Neuronal stem cell (in vitro differentiated cells): ENCODE data around the gene PLEKHA6.

Experiments
- DNase-seq: peaks from one replicate; pipeline ENCODE4 v3.0.0-alpha.2; 2013; ENCODE audit warnings: low spot score
- H2AFZ ChIP-seq: one replicate; pipeline ENCODE4 v1.6.1; 2013; ENCODE audit warnings: mild to moderate bottlenecking, low read length, inconsistent platforms
- H2AK5ac ChIP-seq: 2 replicates; pipeline ENCODE4 v1.6.1; 2013; ENCODE audit warnings: low read depth, mild to moderate bottlenecking, inconsistent platforms, low read length, moderate library complexity, mixed read lengths
- H2BK120ac ChIP-seq: 2 replicates; pipeline ENCODE4 v1.6.1; 2013; ENCODE audit warnings: low read depth, mild to moderate bottlenecking, inconsistent platforms, low read length, moderate library complexity, mixed read lengths
- H2BK12ac ChIP-seq: one replicate; pipeline ENCODE4 v1.6.1; 2013; ENCODE audit warnings: low read length, inconsistent platforms
- H2BK15ac ChIP-seq: 2 replicates; pipeline ENCODE4 v1.6.1; 2013; ENCODE audit warnings: mild to moderate bottlenecking, low read length, inconsistent platforms, mixed read lengths
- H2BK5ac ChIP-seq: one replicate; pipeline ENCODE4 v1.6.1; 2013; ENCODE audit warnings: inconsistent platforms, mild to moderate bottlenecking, low read length, moderate library complexity
- H3K14ac ChIP-seq: one replicate; pipeline ENCODE4 v1.6.1; 2013; ENCODE audit warnings: low read length, inconsistent platforms
- H3K18ac ChIP-seq: 2 replicates; pipeline ENCODE4 v1.6.1; 2013; ENCODE audit warnings: low read length, inconsistent platforms
- H3K23ac ChIP-seq: 2 replicates; pipeline ENCODE4 v1.6.1; 2013; ENCODE audit warnings: low read depth, mild to moderate bottlenecking, mixed read lengths, low read length, inconsistent platforms; ENCODE audit not compliant: poor library complexity
- H3K27ac ChIP-seq: replicated peaks from 3 replicates; pipeline ENCODE4 v1.5.1; 2013; ENCODE audit warnings: low read length, inconsistent platforms
- H3K27me3 ChIP-seq, 3 experiments: 2 replicates each; pipeline ENCODE4 v1.6.1; 2013; ENCODE audit warnings: low read length in 3 of 3, mild to moderate bottlenecking in 2 of 3, inconsistent platforms in 1 of 3, low read depth in 1 of 3, mixed read lengths in 1 of 3, moderate library complexity in 1 of 3; ENCODE audit not compliant: control insufficient read depth in 3 of 3, insufficient read depth in 3 of 3
- H3K36me3 ChIP-seq, 2 donors: replicated peaks in 1 of 2; 2 replicates each; pipeline ENCODE4 v1.6.1; 2013; ENCODE audit warnings: low read length in 2 of 2; ENCODE audit not compliant: control insufficient read depth in 2 of 2, insufficient read depth in 2 of 2
- H3K4ac ChIP-seq: 2 replicates; pipeline ENCODE4 v1.6.1; 2013; ENCODE audit warnings: inconsistent platforms, mild to moderate bottlenecking, low read length, moderate library complexity
- H3K4me1 ChIP-seq, 2 donors: 1 replicate in 1 of 2; 2 replicates in 1 of 2; pipeline ENCODE4 v1.6.1; 2013; ENCODE audit warnings: low read length in 2 of 2, low read depth in 1 of 2; ENCODE audit not compliant: control insufficient read depth in 2 of 2, insufficient read depth in 1 of 2
- H3K4me2 ChIP-seq: one replicate; pipeline ENCODE4 v1.6.1; 2013; ENCODE audit warnings: mild to moderate bottlenecking, low read length, inconsistent platforms; ENCODE audit not compliant: insufficient read depth, poor library complexity, severe bottlenecking
- H3K4me3 ChIP-seq, 2 donors: 2 replicates each; pipeline ENCODE4 v1.5.1; 2013; ENCODE audit warnings: low read length in 2 of 2, mild to moderate bottlenecking in 2 of 2, inconsistent platforms in 1 of 2, moderate library complexity in 1 of 2
- H3K79me1 ChIP-seq: one replicate; pipeline ENCODE4 v1.6.1; 2013; ENCODE audit warnings: low read depth, mild to moderate bottlenecking, inconsistent platforms, low read length, moderate library complexity
- H3K9ac ChIP-seq: one replicate; pipeline ENCODE4 v1.6.1; 2013; ENCODE audit warnings: mild to moderate bottlenecking, low read depth, low read length, inconsistent platforms; ENCODE audit not compliant: poor library complexity
- H3K9me3 ChIP-seq, 2 donors: replicated peaks in 1 of 2; 2 replicates each; pipeline versions ENCODE3 to v1.6.1; 2013; ENCODE audit warnings: low read length in 2 of 2, mild to moderate bottlenecking in 2 of 2, inconsistent platforms in 1 of 2, low read depth in 1 of 2, mixed read lengths in 1 of 2, moderate library complexity in 1 of 2; ENCODE audit not compliant: control insufficient read depth in 2 of 2, insufficient read depth in 1 of 2
- H4K8ac ChIP-seq: one replicate; pipeline ENCODE4 v1.6.1; 2013; ENCODE audit warnings: low read depth, mild to moderate bottlenecking, inconsistent platforms, low read length, moderate library complexity
- H4K91ac ChIP-seq: one replicate; pipeline ENCODE4 v1.6.1; 2013; ENCODE audit warnings: low read length, low read depth, mild to moderate bottlenecking, inconsistent platforms; ENCODE audit not compliant: poor library complexity
- WGBS, 2 donors: extraction: QIAGEN DNeasy Blood & Tissue Kit; methylation state at CpG; one replicate each; pipeline ENCODE4 v1.1.7; 2013; ENCODE audit warnings: missing lambda C conversion rate in 2 of 2, mixed read lengths in 1 of 2; ENCODE audit not compliant: insufficient read length in 2 of 2, insufficient replicate concordance in 1 of 2; ENCODE audit errors: extremely low coverage in 2 of 2; 5-methylcytosine and 5-hydroxymethylcytosine counted together

Gene PLEKHA6

GRCh38 chr1:204408074-204408507 is 48.4 kb upstream of the PLEKHA6 start:
- no peak for DNase-seq
- peak overlapping the region; percentile 10 to 98 for H3K4me3 ChIP-seq
- H3K4me2 ChIP-seq = peak overlapping the region; percentile 43
- H3K23ac ChIP-seq = no peak overlapping the region
- H3K27ac ChIP-seq = no peak overlapping the region
- H3K36me3 ChIP-seq = peaks cover 5 to 74% of the 10 kb centered on the region in 2 donors
- no peak overlapping the region for H2AFZ ChIP-seq
- WGBS, 2 donors = no CpG with 5 or more reads among the region's 2 CpGs
- H2BK120ac ChIP-seq = no peak overlapping the region
- no peak overlapping the region for H2BK12ac ChIP-seq
- no peak overlapping the region for H3K9ac ChIP-seq
- H3K14ac ChIP-seq = no peak overlapping the region
- H4K8ac ChIP-seq = no peak overlapping the region
- no peaks in the 10 kb centered on the region for H3K9me3 ChIP-seq
- no peak overlapping the region for H2BK15ac ChIP-seq
- no peaks in the 10 kb centered on the region for H3K79me1 ChIP-seq
- H3K18ac ChIP-seq = no peak overlapping the region
- no peak overlapping the region for H2AK5ac ChIP-seq
- H4K91ac ChIP-seq = no peak overlapping the region
- H2BK5ac ChIP-seq = no peak overlapping the region
- no peaks in the 10 kb centered on the region for H3K27me3 ChIP-seq
- no peaks in the 10 kb centered on the region for H3K4me1 ChIP-seq
- no peak overlapping the region for H3K4ac ChIP-seq

GRCh38 chr1:204407295-204407971 is 47.7 kb upstream of the PLEKHA6 start:
- no peak for DNase-seq
- no CpG with 5 or more reads among the region's 3 CpGs for WGBS, 2 donors
- H3K79me1 ChIP-seq = no peaks in the 10 kb centered on the region
- no peaks in the 10 kb centered on the region for H3K9me3 ChIP-seq
- no peak overlapping the region for H4K8ac ChIP-seq
- no peak overlapping the region for H2BK120ac ChIP-seq
- no peak overlapping the region for H2BK5ac ChIP-seq
- no peak overlapping the region for H3K18ac ChIP-seq
- no peak overlapping the region for H3K23ac ChIP-seq
- no peak overlapping the region for H2AK5ac ChIP-seq
- no peak overlapping the region for H3K9ac ChIP-seq
- H2AFZ ChIP-seq = no peak overlapping the region
- peak overlapping the region; percentile 10 to 98 for H3K4me3 ChIP-seq
- H2BK15ac ChIP-seq = no peak overlapping the region
- no peak overlapping the region for H3K4me2 ChIP-seq
- no peak overlapping the region for H3K27ac ChIP-seq
- H3K14ac ChIP-seq = no peak overlapping the region
- peaks cover 5 to 80% of the 10 kb centered on the region in 2 donors for H3K36me3 ChIP-seq
- H3K27me3 ChIP-seq = no peaks in the 10 kb centered on the region
- no peak overlapping the region for H3K4ac ChIP-seq
- no peaks in the 10 kb centered on the region for H3K4me1 ChIP-seq
- H2BK12ac ChIP-seq = no peak overlapping the region
- no peak overlapping the region for H4K91ac ChIP-seq

- Histone ChIP-seq H3K79me1 (no peaks in the 10 kb centered on the region), H2BK5ac (no peak overlapping the region), H3K4ac (no peak overlapping the region), H2BK120ac (no peak overlapping the region), H3K18ac (no peak overlapping the region), H2BK15ac (no peak overlapping the region), H3K4me3 (peak overlapping the region in 1 of 2 donors; percentile 98), H3K27ac (no peak overlapping the region), H3K27me3 (no peaks in the 10 kb centered on the region), H2AK5ac (no peak overlapping the region), H3K4me2 (no peak overlapping the region), H4K91ac (no peak overlapping the region), H3K36me3 (peaks cover 5 to 87% of the 10 kb centered on the region in 2 donors), H3K9ac (no peak overlapping the region), H3K23ac (no peak overlapping the region), H3K14ac (no peak overlapping the region), H4K8ac (no peak overlapping the region), H3K4me1 (no peaks in the 10 kb centered on the region), H3K9me3 (no peaks in the 10 kb centered on the region), H2AFZ (no peak overlapping the region), H2BK12ac (no peak overlapping the region)
- DNase-seq = no peak
- no CpG with 5 or more reads among the region's 4 CpGs for WGBS, 2 donors
Observed at GRCh38 chr1:204406621-204407020, 46.9 kb upstream of the PLEKHA6 start.

- Histone ChIP-seq H3K79me1 (no peaks in the 10 kb centered on the region), H3K27ac (no peak overlapping the region), H4K91ac (no peak overlapping the region), H2BK5ac (no peak overlapping the region), H3K18ac (no peak overlapping the region), H2AK5ac (no peak overlapping the region), H3K27me3 (no peaks in the 10 kb centered on the region), H3K4me1 (no peaks in the 10 kb centered on the region), H3K23ac (no peak overlapping the region), H3K4me2 (no peak overlapping the region), H2AFZ (no peak overlapping the region), H3K9ac (no peak overlapping the region), H2BK120ac (no peak overlapping the region), H3K4ac (no peak overlapping the region), H3K9me3 (no peaks in the 10 kb centered on the region), H4K8ac (no peak overlapping the region), H3K14ac (no peak overlapping the region), H3K36me3 (peaks cover 6 to 93% of the 10 kb centered on the region in 2 donors), H3K4me3 (no peak overlapping the region), H2BK12ac (no peak overlapping the region), H2BK15ac (no peak overlapping the region)
- no peak for DNase-seq
- WGBS, 2 donors = no CpG with 5 or more reads among the region's 2 CpGs
Observed at GRCh38 chr1:204405988-204406387, 46.3 kb upstream of the PLEKHA6 start.
